Stimulated activated CD4-positive, alpha-beta T cell treated with anti-CD3 and anti-CD28 coated beads, Interleukin-1b, Interleukin-23, amount 100 ng/mL, for 48 hours (primary cell): ENCODE measurements around the gene CIRBP.

Source experiments
- DNase-seq: peaks from one replicate; pipeline ENCODE4 v3.0.0-alpha.2; 2020

The CIRBP gene

DNA sequence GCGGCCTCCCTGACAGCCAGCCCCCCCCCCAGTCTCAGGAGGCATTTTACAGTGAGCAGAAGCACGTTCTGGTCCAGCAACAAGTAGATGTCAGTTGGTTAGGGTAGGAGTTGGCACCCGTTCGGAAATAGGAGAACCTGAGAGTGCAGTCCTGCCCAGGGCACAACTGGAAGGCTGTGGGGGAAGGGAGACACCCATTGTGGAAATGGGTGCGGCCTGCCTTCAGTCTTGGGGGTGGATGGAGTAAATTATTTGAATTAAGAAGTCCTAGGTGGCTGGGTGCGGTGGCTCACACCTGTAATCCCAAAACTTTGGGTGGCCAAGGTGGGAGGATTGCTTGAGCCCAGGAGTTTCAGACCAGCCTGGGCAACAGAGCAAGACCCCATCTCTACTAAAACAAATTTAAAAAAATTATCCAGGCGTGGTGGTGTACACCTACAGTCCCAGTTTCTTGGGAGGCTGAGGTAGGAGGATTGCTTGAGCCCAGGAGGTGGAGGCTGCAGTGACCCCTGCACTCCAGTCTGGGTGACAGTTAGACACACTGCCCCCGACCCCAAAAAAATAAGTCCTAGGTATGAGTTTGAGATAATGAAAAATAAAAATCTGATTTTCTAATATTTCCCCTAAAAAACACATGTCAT is 1.2 kb downstream of the CIRBP start:
- DNase-seq, result no peak

- DNase-seq, result no peak
Measured at GRCh38 chr19:1270854-1271527, 1.9 kb downstream of the CIRBP start.

DNA sequence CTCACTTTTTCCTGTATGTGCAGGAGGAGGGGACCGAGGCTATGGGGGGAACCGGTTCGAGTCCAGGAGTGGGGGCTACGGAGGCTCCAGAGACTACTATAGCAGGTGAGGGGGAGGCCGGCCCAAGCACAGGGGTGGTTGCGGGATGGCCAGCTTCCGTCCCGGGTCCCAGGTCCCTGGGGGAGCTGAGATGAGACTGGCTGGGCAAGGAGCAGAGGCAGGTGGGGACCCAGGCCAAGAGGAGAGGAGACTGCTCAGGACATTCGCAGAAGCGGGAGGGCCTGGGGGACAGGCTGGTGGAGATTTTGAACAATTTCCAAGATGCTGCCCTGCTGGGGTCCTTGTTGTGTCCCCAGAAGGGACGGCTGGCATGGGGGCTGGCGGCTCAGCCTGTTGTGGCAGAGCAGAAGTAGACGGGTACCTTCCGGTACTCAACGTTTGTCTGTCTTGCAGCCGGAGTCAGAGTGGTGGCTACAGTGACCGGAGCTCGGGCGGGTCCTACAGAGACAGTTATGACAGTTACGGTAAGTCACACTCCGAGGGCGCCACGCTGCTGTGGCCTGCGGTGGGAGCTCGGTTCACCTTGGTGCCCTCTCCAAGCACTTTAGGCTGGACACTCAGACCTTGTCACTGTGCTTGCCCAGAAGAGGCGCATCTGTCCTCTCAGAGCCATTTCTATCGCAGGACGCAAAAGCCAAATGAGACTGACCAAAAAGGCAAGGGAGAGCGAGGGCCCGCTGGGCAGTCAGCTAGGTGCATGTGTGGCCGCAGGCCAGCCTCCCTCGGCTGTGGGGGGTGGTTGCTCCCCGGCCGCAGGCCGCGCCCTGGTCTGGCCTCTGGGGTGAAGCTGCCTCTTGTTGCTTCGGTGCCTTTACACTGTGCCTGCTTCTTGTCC is 2.6 kb downstream of the CIRBP start:
- no peak for DNase-seq

DNA sequence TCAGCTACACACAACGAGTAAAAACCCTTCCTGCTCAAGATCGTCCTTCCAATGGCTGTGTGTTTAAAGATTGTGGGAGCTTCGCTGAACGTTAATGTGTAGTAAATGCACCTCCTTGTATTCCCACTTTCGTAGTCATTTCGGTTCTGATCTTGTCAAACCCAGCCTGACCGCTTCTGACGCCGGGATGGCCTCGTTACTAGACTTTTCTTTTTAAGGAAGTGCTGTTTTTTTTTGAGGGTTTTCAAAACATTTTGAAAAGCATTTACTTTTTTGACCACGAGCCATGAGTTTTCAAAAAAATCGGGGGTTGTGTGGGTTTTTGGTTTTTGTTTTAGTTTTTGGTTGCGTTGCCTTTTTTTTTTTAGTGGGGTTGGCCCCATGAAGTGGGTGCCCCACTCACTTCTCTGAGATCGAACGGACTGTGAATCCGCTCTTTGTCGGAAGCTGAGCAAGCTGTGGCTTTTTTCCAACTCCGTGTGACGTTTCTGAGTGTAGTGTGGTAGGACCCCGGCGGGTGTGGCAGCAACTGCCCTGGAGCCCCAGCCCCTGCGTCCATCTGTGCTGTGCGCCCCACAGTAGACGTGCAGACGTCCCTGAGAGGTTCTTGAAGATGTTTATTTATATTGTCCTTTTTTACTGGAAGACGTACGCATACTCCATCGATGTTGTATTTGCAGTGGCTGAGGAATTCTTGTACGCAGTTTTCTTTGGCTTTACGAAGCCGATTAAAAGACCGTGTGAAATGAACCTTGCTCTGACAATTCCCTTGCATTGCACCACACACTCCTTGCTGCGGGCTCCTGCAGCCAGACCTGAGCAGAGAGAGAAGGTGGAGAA is 3.5 kb downstream of the CIRBP start:
- DNase-seq, result no peak

DNA sequence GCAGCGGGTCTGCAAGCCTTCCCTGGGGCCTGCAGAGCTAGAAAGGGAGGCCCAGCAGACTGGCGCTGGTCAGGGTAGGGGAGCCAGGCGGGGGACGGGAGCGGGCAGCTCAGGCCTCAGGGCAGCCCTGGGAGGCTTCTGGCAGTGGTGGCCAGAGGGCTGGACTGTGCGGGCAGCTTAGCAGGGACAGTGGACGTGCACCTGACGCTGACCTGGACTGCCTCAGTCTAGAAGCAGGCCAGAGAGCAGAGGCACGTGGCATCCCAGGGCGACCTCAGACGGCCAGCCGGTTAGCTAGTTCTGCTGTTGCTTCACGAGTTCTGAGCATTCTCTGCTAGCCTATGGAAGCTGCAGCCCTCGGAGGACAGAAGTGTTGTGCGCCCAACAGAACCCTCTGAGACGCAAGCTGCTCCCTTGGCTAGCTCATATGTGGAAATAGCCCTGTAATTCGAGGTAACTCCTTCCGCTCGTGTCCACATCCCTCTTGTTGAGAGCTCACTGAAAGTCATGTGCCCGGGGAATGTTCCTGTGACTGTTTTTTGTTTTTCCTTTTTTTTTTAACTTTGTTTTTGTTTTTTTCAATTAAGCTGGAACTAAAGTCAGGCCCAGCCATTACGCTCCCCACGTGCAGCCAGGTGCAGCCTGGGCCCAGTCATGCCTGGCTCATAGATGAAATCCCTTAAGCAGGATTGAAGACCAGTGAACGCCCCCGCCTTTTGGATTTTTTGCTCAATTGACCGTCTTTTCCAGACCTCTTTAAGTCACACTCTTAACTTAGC is 4.3 kb downstream of the CIRBP start:
- no peak for DNase-seq

GRCh38 chr19:1274081-1274851 is 5.1 kb downstream of the CIRBP start:
- no peak for DNase-seq

GRCh38 chr19:1274852-1275259 is 5.7 kb downstream of the CIRBP start:
- no peak for DNase-seq

- peak; percentile 98 for DNase-seq
Measured at GRCh38 chr19:1275260-1275975, 6.3 kb downstream of the CIRBP start, which contains the start of gene FAM174C. Gene FAM174C (plus strand): TSS chr19:1275530. CDS start chr19:1275550, 20 bp downstream.

DNA sequence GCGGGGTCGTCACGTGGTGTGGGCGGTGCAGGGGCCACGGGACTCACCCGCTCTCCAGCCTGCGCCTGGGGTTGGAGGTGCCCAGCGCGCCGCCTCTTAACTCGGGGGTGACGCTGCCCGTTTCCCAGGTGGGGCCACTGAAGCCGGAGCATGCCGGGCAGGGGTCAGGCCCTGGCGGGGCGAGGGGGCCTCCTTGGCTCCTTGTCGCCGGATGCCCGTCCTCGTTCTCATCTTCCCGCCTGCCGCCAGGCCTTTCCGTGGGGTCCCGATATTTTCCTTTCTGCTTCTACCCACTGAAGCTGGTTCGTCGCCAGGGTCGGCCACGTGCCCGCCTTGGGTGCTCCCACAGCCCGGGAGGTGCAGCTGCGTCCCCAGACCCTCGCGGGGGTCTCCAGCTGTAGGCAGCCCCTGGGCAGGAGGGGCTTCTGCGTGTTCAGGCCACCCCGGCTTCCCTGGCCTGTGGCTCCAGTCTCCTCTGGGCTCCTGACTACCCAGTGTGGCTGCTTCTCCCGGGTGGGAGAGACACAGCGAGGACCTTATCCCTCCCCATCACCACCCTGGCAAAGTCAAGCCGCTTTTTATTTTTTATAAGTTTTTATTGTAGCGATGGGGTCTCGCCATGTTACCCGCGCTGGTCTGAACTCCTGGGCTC is 7.0 kb downstream of the CIRBP start:
- DNase-seq, result no peak

DNA sequence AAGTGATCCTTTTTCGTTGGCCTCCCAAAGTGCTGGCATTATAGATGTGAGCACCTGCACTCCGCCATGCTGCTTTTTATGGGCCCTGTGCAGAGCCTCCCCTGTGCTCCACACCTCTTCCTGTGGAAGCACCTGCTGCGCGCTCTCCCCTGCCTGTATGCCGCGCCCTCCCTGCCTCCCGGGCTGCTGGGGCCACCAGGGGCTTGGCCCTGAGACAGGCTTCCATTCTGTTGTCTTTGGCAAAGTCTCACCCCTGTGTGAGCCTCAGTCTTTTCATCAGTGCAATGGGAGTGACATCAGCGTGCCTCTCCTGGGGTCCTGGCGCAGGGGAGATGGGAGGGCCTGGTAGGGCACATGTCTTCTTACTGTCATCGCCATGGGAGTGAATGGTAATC is 7.5 kb downstream of the CIRBP start:
- peak; percentile 49 for DNase-seq

DNA sequence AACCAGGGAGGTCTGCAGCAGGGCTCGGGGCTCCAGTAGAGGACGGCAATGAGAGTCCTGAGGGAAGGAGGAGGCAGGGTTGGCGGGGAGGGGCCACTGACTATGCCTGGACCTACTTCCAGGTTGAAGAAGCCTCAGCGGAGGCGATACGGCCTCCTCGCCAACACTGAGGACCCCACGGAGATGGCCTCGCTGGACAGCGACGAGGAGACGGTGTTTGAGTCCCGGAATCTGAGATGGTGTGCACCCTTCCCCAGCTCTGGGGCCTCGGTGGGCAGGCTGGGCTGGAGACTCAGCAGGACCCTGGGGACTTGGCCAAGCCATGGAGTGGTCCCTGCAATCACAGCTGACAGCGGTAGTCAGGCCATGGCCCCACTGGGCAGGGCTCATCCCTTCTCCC is 7.9 kb downstream of the CIRBP start:
- no peak for DNase-seq

- no peak for DNase-seq
Measured at GRCh38 chr19:1278074-1278473, 8.9 kb downstream of the CIRBP start.

GRCh38 chr19:1278713-1279660 is 9.9 kb downstream of the CIRBP start:
- no peak for DNase-seq

DNA sequence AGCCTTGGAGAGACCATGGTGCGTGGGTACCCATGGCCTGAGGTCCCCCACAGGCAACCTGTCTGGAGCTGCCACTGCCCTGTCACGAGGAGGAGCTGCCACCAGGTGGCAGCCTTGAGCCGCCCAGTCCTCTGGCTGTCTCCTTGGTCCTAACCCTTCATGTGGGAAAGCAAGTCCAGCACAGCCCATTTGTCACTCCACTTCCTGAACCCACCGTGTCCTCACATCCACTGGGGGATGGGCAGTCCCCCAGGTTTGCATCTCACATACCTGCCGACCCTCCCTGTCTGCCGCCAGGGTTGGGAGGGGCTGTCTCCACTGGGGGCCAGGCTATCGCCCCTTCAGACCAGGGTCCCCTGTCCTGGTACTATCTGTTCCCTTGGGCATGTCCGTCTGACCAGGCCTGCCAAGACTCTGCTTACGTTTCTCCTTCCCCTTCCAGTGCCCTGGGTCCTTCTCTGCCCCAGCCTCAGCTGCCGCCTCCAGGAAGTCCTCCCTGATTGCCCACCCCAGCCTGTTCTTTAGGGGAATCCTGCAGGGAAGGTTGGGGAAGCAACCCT is 10.7 kb downstream of the CIRBP start:
- DNase-seq, result peak; percentile 77

DNA sequence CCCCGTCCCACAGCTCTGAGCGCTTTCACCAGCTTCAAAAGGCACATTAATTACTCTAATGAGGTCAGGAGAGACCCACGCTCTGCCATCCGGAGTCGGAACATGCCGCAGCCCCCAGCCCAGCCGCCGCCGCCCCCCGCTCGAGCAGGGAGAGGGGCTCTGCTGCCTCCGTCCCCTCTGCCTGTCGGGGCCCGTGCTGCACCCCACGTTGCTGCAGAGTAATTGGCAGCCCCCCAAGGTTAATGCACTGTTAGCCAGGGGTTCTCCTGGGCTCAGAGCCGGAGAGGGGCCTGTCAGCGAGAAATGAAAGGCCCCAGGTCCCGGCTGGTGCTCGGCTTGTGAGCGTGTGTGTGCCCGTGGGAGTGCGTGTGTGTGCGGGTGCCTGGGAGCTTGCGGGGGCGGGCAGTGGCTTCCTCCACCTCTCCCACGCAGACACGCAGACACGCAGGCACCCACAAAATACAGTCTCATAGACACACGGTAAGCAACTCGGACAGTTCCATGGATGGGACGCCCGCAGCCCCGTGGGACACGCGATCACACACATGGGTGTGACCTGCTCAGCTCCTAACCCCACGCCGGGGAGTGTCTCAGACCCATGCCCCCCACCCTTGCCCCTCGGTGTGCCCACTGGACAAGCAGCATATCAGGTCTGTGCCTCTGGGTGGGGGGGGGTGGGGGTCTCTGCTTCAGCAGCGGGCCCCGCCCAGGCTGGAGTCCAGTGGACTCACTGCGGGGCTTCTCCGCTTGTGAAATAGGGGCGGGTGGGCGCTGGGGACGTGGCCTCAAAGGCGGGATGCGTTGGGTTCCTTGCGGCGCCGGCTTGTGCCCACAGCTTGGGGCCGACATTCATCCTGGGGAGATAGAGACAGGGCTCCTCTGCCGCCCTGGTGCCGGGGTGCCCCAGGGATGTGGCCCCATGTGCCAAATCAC is 11.8 kb downstream of the CIRBP start:
- no peak for DNase-seq

DNA sequence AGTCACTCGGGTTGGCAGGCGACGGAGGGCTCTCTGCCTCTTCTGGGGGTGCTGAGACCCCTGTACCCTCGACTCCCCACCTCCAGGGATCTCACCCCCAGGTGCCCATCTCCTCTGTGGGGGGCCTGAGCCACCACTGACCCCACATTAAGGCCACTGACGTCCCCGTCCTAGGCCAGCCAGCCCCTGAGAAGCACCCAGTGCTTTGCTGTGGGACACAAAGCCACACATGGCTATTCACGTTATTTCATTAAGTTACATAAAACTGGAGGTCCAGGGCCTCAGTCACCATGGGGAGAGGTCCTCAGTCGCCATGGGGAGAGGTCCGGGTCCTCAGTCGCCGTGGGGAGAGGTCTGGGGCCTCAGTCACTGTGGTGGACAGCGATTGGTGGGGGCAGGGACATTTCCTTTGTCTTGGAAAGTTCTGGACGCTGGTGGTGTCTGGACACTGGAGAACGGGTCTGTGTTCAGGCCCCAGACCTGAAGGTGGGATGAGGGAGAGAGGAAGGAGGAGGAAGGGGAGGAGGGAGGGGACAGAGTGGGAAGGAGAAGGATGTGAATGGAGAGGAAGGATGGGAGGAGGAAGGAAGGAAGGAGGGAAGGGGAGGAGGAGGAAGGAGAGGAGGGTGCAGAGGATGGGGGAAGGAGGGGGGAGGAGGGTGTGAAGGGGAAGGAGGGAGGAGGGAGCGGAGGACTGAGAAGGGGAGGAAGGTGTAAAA is 12.6 kb downstream of the CIRBP start:
- DNase-seq, result no peak
